Stimulated activated naive CD8-positive, alpha-beta T cell treated with anti-CD3 and anti-CD28 coated beads, Interleukin-15, Interleukin-2, amounts not matched to agents 100 U/mL and 50 U/mL, for 24 hours (primary cell): Measurements from ENCODE around the gene PLCL1.

Source experiments
- ATAC-seq: fragments of 150-1000 bp; cut with Tn5 transposase; one replicate; pipeline ENCODE4 v1.10.0; 2021
- DNase-seq: peaks from one replicate; pipeline ENCODE4 v3.0.0; 2021

Gene PLCL1

GRCh38 chr2:197804049-197804757, at the start of gene PLCL1:
TSS of gene PLCL1 (plus strand) at chr2:197804593.
- DNase-seq (peak; percentile 88), ATAC-seq (peak; percentile 100)

- no peak for ATAC-seq
- no peak for DNase-seq
These were observed 45.4 kb upstream of the PLCL1 start for GRCh38 chr2:197759013-197759412.

- no peak for ATAC-seq
These were observed 44.6 kb upstream of the PLCL1 start for GRCh38 chr2:197759625-197760292.

GRCh38 chr2:197760293-197760657, 44.1 kb upstream of the PLCL1 start:
- DNase-seq (no peak), ATAC-seq (no peak)

More at GRCh38 chr2:197759625-197760292, 44.6 kb upstream of the PLCL1 start:
- no peak for DNase-seq

GRCh38 chr2:197777823-197778407, 26.5 kb upstream of the PLCL1 start:
- no peak for ATAC-seq
- peak; percentile 18 for DNase-seq

GRCh38 chr2:197779261-197779660, 25.1 kb upstream of the PLCL1 start:
- ATAC-seq (no peak), DNase-seq (no peak)

- DNase-seq, result no peak
- ATAC-seq, result no peak
These were observed 22.3 kb upstream of the PLCL1 start for GRCh38 chr2:197782126-197782525.

- ATAC-seq, result peak; percentile 9
These were observed 19.1 kb upstream of the PLCL1 start, which contains the start of gene BOLL for GRCh38 chr2:197784956-197785941. TSS of gene BOLL (minus strand) at chr2:197785319. CDS start at chr2:197781850, 3,469 bp downstream.

GRCh38 chr2:197786010-197786877, 18.1 kb upstream of the PLCL1 start:
- peak; percentile 77 for DNase-seq
- peak; percentile 85 for ATAC-seq

More at GRCh38 chr2:197784956-197785941, 19.1 kb upstream of the PLCL1 start, which contains the start of gene BOLL:
- no peak for DNase-seq

- no peak for ATAC-seq
These were observed 10.9 kb upstream of the PLCL1 start for GRCh38 chr2:197793456-197793855.

GRCh38 chr2:197795277-197795676, 9.1 kb upstream of the PLCL1 start:
- DNase-seq, result no peak
- peak; percentile 85 for ATAC-seq

More at GRCh38 chr2:197793456-197793855, 10.9 kb upstream of the PLCL1 start:
- DNase-seq, result no peak

- no peak for DNase-seq
- ATAC-seq, result no peak
These were observed 6.2 kb upstream of the PLCL1 start for GRCh38 chr2:197798187-197798586.

GRCh38 chr2:197799068-197799467, 5.3 kb upstream of the PLCL1 start:
- DNase-seq (no peak), ATAC-seq (no peak)

- DNase-seq (no peak), ATAC-seq (no peak)
These were observed 4.3 kb upstream of the PLCL1 start for GRCh38 chr2:197800091-197800490.

- no peak for DNase-seq
- ATAC-seq, result no peak
These were observed 3.4 kb upstream of the PLCL1 start for GRCh38 chr2:197801033-197801432.

- no peak for DNase-seq
- ATAC-seq, result no peak
These were observed 1.4 kb upstream of the PLCL1 start for GRCh38 chr2:197803033-197803444.

GRCh38 chr2:197804758-197805714, 643 bp downstream of the PLCL1 start:
- ATAC-seq (peak; percentile 15), DNase-seq (peak; percentile 41)

- DNase-seq, result no peak
- ATAC-seq, result no peak
These were observed 1.6 kb downstream of the PLCL1 start for GRCh38 chr2:197805715-197806633.

GRCh38 chr2:197809064-197809463, 4.7 kb downstream of the PLCL1 start:
- ATAC-seq, result no peak

More at GRCh38 chr2:197809064-197809463, 4.7 kb downstream of the PLCL1 start:
- DNase-seq, result no peak
